A673 (cell line): Measurements from ENCODE around the gene PLA2G4B.

ENCODE experiments used
- EZH2 ChIP-seq: fragments of 200-600 bp; sonication (generic); IDR thresholded peaks from 2 replicates; pipeline ENCODE4 v1.6.1; 2017; ENCODE audit warnings: borderline replicate concordance, low read depth, mild to moderate bottlenecking, mixed read lengths, antibody characterized with exemption, low read length; ENCODE audit not compliant: poor library complexity, severe bottlenecking
- TF ChIP-seq, protein P1 (sequence below): fragments of 300-800, 200-600 bp; sonication (generic); conservative IDR thresholded peaks from 2 replicates; pipeline ENCODE4 v1.5.1; 2017; ENCODE audit warnings: low read depth, mild to moderate bottlenecking, antibody characterized with exemption, low read length, moderate library complexity, mixed read lengths

DNA sequence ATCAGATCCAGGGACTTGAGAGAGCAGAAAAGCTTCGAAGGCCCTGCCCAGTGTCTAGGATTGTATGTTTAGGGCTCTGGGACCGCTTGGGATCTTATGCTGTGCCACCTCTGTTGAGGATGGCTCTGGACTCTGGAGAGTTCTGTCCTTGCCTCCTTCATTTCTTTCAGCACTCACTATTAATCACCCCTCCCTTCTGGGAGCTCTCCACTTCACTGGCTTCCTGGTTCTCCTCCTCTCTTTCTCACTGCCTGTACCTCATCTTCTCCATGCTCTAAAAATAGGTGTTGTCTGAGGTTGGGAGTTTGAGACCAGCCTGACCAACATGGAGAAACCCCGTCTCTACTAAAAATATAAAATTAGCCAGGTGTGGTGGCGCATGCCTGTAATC is 47.1 kb upstream of the PLA2G4B start:
- TF ChIP-seq, protein P1, sequence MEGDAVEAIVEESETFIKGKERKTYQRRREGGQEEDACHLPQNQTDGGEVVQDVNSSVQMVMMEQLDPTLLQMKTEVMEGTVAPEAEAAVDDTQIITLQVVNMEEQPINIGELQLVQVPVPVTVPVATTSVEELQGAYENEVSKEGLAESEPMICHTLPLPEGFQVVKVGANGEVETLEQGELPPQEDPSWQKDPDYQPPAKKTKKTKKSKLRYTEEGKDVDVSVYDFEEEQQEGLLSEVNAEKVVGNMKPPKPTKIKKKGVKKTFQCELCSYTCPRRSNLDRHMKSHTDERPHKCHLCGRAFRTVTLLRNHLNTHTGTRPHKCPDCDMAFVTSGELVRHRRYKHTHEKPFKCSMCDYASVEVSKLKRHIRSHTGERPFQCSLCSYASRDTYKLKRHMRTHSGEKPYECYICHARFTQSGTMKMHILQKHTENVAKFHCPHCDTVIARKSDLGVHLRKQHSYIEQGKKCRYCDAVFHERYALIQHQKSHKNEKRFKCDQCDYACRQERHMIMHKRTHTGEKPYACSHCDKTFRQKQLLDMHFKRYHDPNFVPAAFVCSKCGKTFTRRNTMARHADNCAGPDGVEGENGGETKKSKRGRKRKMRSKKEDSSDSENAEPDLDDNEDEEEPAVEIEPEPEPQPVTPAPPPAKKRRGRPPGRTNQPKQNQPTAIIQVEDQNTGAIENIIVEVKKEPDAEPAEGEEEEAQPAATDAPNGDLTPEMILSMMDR: no peak
- no peak for TF ChIP-seq EZH2
